B cell (primary cell): Measurements from ENCODE around the gene BCO1.

ENCODE experiments used
- CTCF ChIP-seq: fragments of 200-600 bp; IDR thresholded peaks from one replicate; pipeline ENCODE4 v1.8.0; 2022; ENCODE audit warnings: antibody characterized with exemption, mild to moderate bottlenecking
- EZH2 ChIP-seq: IDR thresholded peaks from 2 replicates; pipeline ENCODE4 v1.6.1; 2012; ENCODE audit warnings: borderline replicate concordance, low read depth, mild to moderate bottlenecking, moderate library complexity, low read length; ENCODE audit not compliant: insufficient read depth, poor library complexity, severe bottlenecking

GRCh38 chr16:81327011-81327410 is 88.5 kb downstream of the BCO1 start:
- TF ChIP-seq CTCF (no peak), EZH2 (no peak)
